HG03039 (cell line): ENCODE measurements around the gene CCNT2.
"Not testable (repeated sequence)": the region's sequence is repeated elsewhere in the genome, so short reads cannot be mapped to it uniquely, and the experiment has no call there.

Source experiments
- ATAC-seq: cut with Tn5 transposase; IDR thresholded peaks from one replicate; pipeline ENCODE4 v1.9.1; 2021; ENCODE audit warnings: mild to moderate bottlenecking, moderate library complexity; ENCODE audit not compliant: unreplicated experiment

CCNT2 gene

GRCh38 chr2:134918526-134919340 lies at the start of gene CCNT2:
Gene CCNT2, plus strand, starts transcription at chr2:134918822. Its CDS starts 33 bp downstream, at chr2:134918855.
- ATAC-seq = peak; percentile 78

DNA sequence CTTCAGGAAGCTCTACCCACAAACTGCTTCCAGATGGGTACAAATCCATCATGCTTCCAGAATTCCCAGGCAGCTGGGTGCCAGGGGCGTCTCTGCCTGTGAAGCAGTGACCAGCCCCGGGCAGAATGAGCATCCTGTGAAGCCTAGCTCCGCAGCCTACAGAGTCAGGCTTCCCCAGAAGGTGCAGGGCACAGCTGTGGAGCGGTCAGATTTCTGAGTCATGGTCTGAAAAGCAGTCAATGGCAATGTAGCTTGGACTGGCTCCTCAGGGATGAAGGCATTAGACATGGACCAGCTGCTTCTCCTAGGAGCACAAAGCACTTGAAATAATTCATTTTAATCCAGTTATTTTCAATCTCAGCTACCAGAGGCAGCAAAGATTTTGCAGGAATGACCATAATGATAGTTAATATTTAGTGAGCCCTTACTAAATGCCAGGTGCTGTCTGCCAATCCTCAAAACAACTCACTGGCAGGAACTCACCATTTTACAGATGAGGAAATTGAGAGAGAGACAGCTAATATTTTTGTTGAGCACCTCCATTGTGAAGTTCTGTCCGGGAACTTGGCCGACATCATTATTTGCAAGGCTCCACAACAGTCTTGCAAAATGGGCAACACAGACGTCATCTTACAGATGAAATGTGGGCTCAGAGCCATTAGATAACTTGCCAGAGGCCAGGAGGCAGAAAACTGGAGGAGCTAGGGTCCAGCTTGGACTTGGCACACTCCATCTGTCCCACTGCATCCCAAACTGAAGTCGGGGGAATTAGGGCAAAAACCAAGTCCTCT lies 48.5 kb upstream of the CCNT2 start:
- ATAC-seq = no peak

DNA sequence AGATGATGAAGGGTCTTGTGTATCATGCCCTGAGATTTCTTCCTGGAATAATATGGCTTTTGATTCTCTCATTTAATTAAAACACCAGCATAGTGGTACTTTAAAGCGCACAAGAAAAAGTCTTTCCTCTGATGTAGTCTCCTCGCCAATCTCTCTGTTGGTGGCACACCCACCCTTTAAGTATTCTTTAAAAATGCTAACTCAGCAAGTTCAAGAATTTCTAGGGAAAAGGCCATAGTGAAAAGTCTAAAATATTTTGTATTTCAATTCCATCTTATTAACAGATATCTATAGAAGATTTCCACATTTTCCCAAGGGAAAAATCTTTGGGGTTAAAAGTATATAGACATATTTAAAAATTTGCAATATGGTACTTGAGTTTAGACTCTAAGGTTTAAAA lies 45.5 kb upstream of the CCNT2 start:
- no peak for ATAC-seq

DNA sequence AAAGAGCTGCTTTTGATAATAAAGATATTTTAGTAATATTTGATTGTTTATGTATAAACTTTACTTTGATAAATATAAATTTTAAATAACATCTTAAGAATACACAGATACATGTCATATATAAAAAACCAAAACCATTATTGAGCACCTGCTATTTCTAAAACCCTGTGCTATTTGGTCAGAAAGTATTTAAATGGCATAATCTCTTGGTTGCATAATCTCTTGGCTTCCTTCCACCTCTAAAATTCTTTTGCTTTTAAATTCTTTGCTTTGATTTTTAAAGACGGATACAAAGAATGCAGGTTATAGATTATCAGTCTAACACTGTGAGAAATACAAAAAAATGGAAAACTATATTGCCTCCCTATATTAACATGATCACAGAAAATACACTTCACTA lies 43.3 kb upstream of the CCNT2 start:
- no peak for ATAC-seq

DNA sequence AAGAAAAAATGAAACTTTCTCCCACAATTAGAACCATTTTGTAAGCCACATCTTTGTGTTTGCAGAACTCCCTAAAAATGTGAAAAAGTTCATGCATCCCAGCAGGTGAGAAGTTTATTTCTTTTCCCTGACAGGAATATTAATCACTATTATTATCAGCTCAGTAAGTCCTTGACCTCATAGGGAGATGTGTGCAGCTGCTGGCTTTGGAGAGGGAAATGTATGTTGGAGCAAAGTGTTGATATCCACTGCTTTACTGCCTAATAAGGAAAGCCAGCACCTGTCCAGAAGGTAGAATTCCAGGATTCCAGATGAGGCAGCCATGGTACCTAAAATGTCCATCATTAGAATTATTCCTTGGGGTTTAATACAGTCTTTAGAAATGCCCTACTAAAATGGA lies 35.8 kb upstream of the CCNT2 start:
- no peak for ATAC-seq

DNA sequence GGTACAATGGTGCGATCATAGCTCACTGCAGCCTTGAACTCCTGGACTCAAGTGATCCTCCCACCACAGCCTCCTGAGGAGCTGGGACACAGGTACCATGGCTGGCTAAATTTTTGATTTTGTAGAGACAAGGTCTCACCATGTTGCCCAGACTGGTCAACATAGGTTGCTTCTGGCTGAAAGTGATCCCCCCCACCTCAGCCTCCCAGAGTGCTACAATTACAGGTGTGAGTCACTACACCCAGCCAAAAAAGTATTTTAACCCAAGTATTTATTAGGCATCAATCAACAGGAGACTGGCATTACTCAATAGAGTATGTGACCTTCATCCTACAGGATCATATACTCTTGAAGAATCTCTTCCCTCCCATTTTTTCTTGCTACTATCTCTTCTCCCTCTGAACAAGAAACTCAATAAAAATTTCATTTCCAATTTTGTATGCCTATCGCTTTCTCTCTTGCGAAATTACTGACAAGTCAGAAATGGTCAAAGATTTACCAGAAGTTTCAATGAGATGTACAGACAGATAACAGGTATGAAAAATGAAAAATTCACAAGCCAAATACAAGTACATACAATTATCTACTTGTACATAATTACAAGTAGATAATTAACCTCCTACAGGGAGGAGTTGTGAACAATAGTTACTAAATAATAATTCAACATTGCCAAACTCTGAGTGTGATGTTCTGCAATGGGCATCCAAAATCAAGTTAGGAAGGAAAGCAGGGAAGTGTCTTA lies 34.9 kb upstream of the CCNT2 start:
- ATAC-seq = no peak

DNA sequence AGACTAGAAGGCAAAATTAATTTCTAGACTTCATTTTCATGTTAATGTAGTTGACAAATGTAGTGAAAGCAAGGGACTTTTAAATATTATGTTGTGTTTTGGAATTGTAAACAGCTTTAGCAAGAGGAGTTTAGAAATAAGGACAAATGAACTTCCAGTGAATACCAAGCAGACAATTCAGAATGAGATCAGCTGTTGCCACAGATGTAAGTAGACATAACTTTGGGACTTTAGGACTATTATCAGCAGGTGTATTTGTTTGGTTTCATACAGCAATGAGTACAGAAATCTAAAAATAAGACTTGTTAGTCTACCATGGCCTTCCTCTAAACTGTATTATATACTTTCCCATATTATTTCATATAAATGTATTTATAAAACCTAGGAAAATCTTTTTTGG lies 34.2 kb upstream of the CCNT2 start:
- no peak for ATAC-seq

GRCh38 chr2:134892282-134893035 lies 26.2 kb upstream of the CCNT2 start:
- ATAC-seq = no peak

DNA sequence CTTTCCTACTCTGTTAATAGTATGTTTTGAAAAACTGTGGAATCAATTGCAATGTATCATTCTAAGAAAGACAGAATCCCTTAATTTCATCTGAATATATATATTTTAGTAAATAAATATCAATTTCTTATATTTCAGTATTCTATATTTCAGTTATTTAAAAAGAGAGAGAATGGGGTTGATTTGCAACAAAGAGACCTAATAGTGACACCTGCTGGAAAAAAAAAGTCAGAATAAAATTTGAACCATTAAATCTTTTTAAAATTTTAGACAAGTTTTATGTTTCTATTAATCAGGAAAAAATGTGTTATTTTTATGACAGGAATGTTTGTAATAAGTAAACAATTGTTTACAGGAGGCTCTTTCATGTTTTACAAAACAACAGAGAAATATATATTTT lies 20.7 kb upstream of the CCNT2 start:
- no peak for ATAC-seq

GRCh38 chr2:134899204-134899603 lies 19.4 kb upstream of the CCNT2 start:
- ATAC-seq = no peak

DNA sequence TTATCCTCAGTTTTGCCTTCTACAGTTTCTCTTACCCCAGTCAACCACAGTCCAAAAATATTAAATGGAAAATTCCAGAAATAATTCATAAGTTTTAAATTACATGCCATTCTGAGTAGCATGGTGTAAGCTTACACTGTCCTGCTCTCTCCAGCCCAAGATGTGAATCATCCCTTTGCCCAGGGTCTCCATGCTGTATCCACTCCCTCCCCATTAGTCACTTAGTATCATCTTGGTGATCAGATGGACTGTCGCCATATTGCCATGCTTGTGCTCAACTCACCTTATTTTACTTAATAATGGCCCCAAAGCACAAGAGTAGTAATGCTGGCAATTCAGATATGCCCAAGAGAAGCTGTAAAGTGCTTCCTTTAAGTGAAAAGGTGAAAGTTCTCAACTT lies 18.5 kb upstream of the CCNT2 start:
- ATAC-seq = no peak

DNA sequence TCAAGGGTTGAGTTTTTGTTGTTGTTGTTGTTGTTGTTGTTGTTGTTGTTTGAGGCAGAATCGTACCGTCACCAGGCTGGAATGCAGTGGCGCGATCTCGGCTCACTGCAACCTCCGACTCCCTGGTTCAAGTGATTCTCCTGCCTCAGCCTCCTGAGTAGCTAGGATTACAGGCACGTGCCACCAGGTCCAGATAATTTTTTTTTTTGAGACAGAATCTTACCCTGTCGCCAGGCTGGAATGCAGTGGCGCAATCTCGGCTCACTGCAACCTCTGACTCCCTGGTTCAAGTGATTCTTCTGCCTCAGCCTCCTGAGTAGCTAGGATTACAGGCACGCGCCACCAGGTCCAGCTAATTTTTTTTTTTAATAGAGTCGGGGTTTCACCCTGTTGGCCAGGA lies 14.9 kb upstream of the CCNT2 start:
- ATAC-seq = not testable (repeated sequence)

- ATAC-seq = no peak
Observed at GRCh38 chr2:134905168-134905567, 13.5 kb upstream of the CCNT2 start.

GRCh38 chr2:134906726-134907125 lies 11.9 kb upstream of the CCNT2 start:
- no peak for ATAC-seq

GRCh38 chr2:134907441-134908116 lies 11.0 kb upstream of the CCNT2 start:
- not testable (repeated sequence) for ATAC-seq

GRCh38 chr2:134910763-134911399 lies 7.7 kb upstream of the CCNT2 start:
- no peak for ATAC-seq

GRCh38 chr2:134911400-134911785 lies 7.2 kb upstream of the CCNT2 start:
- no peak for ATAC-seq

DNA sequence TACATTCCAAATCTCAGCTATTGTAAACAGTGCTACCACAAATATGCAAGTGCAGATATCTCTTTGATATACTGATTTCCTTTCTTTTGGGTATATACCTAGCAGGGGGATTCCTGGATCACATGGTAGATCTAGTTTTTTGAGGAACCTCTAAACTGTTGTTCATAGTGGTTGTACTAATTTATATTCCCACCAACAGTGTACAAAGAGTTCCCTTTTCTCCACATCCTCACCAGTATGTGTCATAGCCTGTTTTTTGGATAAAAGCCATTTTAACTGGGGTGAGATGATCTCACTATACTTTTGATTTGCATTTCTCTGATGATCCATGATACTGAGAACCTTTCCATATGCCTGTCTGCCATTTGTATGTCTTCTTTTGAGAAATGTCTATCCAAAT lies 6.3 kb upstream of the CCNT2 start:
- no peak for ATAC-seq

- no peak for ATAC-seq
Observed at GRCh38 chr2:134917360-134917865, 1.2 kb upstream of the CCNT2 start.
